GM12801 (cell line): ENCODE results near the gene ZNF775.

ENCODE experiments used
- TF ChIP-seq, protein P1 (sequence below): IDR thresholded peaks from one replicate; pipeline ENCODE4 v1.5.1; 2011; ENCODE audit warnings: control low read depth; ENCODE audit not compliant: insufficient read length; ENCODE audit errors: extremely low read depth

Gene ZNF775

DNA sequence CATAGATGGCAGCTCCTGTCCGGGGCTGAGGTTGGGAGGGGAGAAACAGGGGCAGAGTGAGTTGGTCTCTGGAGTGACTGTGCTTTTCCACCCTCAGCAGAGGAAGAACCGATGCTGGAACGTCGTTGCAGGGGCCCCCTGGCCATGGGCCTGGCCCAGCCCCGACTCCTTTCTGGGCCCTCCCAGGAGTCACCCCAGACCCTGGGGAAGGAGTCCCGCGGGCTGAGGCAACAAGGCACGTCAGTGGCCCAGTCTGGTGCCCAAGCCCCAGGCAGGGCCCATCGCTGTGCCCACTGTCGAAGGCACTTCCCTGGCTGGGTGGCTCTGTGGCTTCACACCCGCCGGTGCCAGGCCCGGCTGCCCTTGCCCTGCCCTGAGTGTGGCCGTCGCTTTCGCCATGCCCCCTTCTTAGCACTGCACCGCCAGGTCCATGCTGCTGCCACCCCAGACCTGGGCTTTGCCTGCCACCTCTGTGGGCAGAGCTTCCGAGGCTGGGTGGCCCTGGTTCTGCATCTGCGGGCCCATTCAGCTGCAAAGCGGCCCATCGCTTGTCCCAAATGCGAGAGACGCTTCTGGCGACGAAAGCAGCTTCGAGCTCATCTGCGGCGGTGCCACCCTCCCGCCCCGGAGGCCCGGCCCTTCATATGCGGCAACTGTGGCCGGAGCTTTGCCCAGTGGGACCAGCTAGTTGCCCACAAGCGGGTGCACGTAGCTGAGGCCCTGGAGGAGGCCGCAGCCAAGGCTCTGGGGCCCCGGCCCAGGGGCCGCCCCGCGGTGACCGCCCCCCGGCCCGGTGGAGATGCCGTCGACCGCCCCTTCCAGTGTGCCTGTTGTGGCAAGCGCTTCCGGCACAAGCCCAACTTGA, 7.8 kb upstream of the ZNF775 start:
- TF ChIP-seq, protein P1, sequence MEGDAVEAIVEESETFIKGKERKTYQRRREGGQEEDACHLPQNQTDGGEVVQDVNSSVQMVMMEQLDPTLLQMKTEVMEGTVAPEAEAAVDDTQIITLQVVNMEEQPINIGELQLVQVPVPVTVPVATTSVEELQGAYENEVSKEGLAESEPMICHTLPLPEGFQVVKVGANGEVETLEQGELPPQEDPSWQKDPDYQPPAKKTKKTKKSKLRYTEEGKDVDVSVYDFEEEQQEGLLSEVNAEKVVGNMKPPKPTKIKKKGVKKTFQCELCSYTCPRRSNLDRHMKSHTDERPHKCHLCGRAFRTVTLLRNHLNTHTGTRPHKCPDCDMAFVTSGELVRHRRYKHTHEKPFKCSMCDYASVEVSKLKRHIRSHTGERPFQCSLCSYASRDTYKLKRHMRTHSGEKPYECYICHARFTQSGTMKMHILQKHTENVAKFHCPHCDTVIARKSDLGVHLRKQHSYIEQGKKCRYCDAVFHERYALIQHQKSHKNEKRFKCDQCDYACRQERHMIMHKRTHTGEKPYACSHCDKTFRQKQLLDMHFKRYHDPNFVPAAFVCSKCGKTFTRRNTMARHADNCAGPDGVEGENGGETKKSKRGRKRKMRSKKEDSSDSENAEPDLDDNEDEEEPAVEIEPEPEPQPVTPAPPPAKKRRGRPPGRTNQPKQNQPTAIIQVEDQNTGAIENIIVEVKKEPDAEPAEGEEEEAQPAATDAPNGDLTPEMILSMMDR, result no peak

DNA sequence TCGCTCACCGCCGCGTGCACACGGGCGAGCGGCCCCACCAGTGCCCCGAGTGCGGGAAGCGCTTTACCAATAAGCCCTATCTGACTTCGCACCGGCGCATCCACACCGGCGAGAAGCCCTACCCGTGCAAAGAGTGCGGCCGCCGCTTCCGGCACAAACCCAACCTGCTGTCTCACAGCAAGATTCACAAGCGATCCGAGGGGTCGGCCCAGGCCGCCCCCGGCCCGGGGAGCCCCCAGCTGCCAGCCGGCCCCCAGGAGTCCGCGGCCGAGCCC, 7.2 kb upstream of the ZNF775 start:
- TF ChIP-seq, protein P1, result no peak

DNA sequence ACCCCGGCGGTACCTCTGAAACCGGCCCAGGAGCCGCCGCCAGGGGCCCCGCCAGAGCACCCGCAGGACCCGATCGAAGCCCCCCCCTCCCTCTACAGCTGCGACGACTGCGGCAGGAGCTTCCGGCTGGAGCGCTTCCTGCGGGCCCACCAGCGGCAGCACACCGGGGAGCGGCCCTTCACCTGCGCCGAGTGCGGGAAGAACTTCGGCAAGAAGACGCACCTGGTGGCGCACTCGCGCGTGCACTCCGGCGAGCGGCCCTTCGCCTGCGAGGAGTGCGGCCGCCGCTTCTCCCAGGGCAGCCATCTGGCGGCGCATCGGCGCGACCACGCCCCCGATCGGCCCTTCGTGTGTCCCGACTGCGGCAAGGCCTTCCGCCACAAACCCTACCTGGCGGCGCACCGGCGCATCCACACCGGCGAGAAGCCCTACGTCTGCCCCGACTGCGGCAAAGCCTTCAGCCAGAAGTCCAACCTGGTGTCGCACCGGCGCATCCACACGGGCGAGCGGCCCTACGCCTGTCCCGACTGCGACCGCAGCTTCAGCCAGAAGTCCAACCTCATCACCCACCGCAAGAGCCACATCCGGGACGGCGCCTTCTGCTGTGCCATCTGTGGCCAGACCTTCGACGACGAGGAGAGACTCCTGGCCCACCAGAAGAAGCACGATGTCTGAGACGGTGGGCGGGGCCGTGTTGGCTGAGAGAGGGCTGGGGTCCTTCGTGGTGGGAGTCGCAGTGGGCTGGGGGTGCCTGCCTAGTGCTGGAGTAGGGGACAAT, 6.7 kb upstream of the ZNF775 start:
- TF ChIP-seq, protein P1, result no peak

DNA sequence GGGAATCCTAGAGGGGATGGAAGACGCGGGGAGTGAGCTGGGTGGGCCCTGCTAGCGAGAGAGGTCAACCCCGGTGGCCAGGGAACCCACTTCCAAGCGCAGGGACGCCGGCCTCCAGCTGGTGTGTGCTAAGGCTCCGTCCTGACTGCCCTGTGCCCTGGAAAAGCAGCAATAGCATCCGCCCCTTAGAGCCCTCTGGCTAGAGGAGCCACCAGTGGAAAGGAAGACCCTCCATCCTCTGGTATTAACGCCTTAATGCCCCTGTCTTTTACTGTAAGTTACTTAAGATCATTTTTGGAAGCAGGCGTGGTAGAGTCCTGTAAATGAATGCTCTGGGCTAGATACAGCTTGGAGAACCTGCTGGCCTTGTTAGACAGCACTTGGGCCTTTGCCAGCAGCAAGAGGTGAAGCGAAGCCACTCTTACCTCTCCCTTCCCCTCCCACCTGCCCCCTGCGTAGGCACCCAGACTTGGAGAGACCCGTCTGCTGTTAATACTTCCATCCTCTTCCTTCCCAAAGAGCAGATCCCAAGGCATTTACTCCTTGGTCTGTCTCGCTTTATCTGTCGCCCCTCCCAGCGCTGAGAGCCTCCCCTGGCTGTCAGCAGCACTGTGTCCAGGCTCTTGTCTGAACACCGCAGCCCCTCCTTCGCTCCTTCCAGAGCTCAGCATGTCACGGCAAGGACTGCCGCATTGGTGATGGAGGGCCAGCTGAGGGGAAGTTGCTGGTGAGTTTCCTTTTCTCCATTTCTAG, 5.9 kb upstream of the ZNF775 start:
- TF ChIP-seq, protein P1, result no peak

DNA sequence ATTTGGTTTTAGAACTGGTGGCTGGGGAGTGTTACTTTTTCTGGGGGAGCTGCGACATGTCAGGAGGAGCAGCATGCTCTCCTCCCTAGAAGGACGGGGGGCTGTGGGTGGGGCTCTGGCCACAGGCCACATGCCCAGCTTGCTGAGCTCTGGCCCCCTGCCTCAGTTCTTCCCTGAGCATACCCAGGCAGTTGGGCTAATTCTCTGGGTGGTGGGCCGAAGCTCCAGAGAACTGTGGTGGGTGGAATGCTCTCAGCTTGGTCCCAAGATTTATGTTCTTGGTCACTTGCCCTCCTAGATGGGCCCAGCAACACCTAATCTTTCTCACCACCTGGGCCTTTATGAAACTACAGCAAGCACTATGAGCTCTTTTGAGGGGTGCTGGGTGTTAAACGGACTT, 5.1 kb upstream of the ZNF775 start:
- TF ChIP-seq, protein P1, result no peak

DNA sequence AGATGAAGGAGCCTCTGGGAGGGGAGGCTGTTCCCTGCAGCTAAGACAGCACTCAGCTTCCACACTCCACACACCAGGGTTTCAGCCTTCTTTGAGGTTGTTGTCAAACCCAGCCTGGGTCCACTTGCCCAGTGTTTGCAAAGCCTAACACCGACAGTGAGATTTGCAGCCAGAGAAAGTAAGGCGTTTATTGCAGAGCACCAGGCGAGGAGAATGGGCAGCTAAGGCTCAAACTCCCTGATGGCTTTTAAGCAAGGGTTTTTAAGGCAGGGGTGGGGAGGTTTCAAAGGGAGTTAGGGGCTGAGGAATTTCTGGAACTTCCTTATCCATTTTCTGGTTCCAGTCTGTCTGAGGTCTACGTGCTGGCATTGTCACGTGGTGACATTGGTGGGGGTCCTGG, 4.7 kb upstream of the ZNF775 start:
- TF ChIP-seq, protein P1, result no peak
